ENCODE measurements around the gene CCDC60. TPM values are rescaled to one million over a fixed set of nuclear protein-coding genes. Genes with fewer than 3 reads are reported as not detected.

The CCDC60 gene
- total and polyA plus RNA-seq, 8 donors, result 4.1 TPM; not detected in 7

DNA sequence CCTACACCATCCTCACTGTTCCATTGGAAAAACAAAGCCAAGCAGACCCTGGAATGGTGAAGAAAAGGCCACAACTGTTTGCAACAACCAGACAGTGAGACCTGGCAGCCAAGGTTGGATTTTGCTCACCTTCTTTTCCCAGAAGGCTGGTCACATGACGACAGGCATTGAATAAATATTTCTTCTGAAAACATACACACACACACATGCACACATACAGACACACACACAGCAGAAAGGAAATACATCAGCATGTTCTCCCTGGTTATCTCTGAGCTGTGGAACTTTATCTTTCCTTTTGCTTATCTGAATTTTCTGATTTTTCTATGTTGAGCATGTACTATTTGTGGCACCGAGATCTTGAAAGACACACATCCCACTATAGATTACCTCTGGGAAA lies 38.0 kb upstream of the CCDC60 start:
- intact Hi-C loops (cut with DNase I; ENCODE audit: low total_unique reads), result no loop called here
- H3K27ac ChIP-seq, result no peak overlapping the region
- H3K36me3 ChIP-seq, result no peaks in the 10 kb centered on the region
- H3K4me1 ChIP-seq, result peaks cover 0 to 5% (median 0%) of the 10 kb centered on the region in 4 donors
- TF ChIP-seq, protein P1, sequence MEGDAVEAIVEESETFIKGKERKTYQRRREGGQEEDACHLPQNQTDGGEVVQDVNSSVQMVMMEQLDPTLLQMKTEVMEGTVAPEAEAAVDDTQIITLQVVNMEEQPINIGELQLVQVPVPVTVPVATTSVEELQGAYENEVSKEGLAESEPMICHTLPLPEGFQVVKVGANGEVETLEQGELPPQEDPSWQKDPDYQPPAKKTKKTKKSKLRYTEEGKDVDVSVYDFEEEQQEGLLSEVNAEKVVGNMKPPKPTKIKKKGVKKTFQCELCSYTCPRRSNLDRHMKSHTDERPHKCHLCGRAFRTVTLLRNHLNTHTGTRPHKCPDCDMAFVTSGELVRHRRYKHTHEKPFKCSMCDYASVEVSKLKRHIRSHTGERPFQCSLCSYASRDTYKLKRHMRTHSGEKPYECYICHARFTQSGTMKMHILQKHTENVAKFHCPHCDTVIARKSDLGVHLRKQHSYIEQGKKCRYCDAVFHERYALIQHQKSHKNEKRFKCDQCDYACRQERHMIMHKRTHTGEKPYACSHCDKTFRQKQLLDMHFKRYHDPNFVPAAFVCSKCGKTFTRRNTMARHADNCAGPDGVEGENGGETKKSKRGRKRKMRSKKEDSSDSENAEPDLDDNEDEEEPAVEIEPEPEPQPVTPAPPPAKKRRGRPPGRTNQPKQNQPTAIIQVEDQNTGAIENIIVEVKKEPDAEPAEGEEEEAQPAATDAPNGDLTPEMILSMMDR (IDR thresholded peaks at IDR 0.05), result no peak
- TF ChIP-seq POLR2AphosphoS5 (IDR thresholded peaks at IDR 0.05), result no peak
- no peak for TF ChIP-seq POLR2A (IDR thresholded peaks at IDR 0.05)
- TF ChIP-seq EP300 (IDR thresholded peaks at IDR 0.05), result no peak
- H3K9me3 ChIP-seq, result no peaks in the 10 kb centered on the region
- 17 to 38% (median 31%) methylated on average over 2 of the region's 2 CpGs for WGBS, 5 donors
- DNase-seq, result peak; percentile 25 to 76
- no peak overlapping the region for H3K4me3 ChIP-seq
- H3K27me3 ChIP-seq, result peaks cover 0 to 7% (median 0%) of the 10 kb centered on the region in 3 donors

DNA sequence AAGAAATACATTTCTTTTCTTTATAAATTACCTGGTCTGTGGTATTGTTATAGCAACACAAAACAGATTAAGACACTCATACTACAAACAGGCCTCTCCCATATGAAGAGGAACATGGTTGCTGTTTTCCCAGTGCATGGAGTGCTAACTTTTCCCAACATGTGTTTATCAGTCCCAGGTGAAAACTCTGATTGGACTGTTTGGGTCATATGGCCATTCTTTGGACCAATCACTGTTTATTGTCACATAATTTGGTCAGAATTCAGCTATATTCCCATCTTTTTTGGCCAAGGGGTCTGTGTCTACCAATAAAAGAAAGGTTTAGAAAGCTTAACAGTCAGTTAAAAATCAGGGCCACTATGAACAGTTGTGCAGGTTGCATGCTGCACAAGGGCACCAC lies 35.4 kb upstream of the CCDC60 start:
- H3K36me3 ChIP-seq, result no peaks in the 10 kb centered on the region
- peaks cover 0 to 16% (median 0%) of the 10 kb centered on the region in 4 donors for H3K4me1 ChIP-seq
- peaks cover 0 to 11% (median 0%) of the 10 kb centered on the region in 3 donors for H3K27me3 ChIP-seq
- no peak overlapping the region for H3K27ac ChIP-seq
- no peak for DNase-seq
- TF ChIP-seq EP300 (IDR thresholded peaks at IDR 0.05), result no peak
- no peak for TF ChIP-seq POLR2A (IDR thresholded peaks at IDR 0.05)
- TF ChIP-seq POLR2AphosphoS5 (IDR thresholded peaks at IDR 0.05), result no peak
- TF ChIP-seq, protein P1 (IDR thresholded peaks at IDR 0.05), result no peak
- no peak overlapping the region for H3K4me3 ChIP-seq
- intact Hi-C loops (cut with DNase I; ENCODE audit: low total_unique reads), result no loop called here
- no peaks in the 10 kb centered on the region for H3K9me3 ChIP-seq

DNA sequence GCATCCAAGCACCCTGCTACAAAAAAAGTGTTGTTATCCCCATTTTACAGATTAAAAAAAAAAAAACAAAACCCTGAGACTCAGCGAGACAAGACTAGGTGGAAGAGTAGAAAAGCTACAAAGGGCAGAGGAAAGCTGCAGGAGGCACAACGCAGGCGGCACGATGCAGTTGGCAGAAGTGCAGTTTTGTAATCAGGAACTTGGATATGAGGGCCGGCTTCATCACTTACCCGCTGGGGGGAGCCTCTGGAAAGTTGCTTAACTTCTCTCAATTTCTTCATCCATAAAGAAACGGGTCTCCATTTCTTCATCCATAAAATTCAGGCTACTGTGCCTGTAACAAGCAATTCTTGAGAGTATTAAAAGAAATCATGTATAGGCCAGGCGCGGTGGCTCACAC lies 33.1 kb upstream of the CCDC60 start:
- no peak for DNase-seq
- 70 to 82% (median 76%) methylated on average over 9 of the region's 9 CpGs for WGBS, 5 donors
- H3K4me1 ChIP-seq, result peaks cover 0 to 16% (median 0%) of the 10 kb centered on the region in 4 donors
- no peaks in the 10 kb centered on the region for H3K36me3 ChIP-seq
- no peak for TF ChIP-seq EP300 (IDR thresholded peaks at IDR 0.05)
- TF ChIP-seq POLR2A (IDR thresholded peaks at IDR 0.05), result no peak
- TF ChIP-seq, protein P1 (IDR thresholded peaks at IDR 0.05), result no peak
- no peak for TF ChIP-seq POLR2AphosphoS5 (IDR thresholded peaks at IDR 0.05)
- H3K27me3 ChIP-seq, result peaks cover 0 to 5% (median 0%) of the 10 kb centered on the region in 3 donors
- intact Hi-C loops (cut with DNase I; ENCODE audit: low total_unique reads), result no loop called here
- no peak overlapping the region for H3K27ac ChIP-seq
- no peak overlapping the region for H3K4me3 ChIP-seq
- H3K9me3 ChIP-seq, result no peaks in the 10 kb centered on the region

DNA sequence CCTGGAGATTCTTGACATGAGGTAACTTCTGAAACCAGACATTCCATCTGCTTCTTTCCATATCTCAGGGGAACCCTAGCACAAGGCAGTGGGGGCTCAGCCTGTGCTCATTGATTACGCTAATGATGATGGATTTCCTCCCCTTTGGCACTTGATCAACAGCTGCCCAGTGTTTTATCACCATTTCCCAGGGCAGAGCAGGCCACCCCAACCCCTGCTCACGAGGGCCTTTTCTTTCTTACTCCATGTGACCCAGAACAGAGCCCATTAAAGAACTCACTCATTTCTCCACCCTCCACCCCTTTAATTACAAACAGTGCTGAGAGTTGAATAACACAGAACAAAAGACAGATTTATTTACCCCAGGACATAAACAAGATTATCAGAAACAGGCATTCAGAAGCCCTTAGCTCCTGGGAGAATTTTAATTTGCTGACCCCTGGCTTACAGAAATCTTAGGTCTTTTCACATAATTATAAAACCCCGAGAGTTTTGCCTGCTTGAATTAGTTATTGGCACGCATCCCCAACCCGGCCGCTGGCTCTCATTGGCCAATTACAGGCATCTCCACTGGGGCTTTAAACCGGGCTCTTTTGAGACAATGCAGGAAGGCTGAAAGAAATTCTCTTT lies 32.0 kb upstream of the CCDC60 start:
- no peak overlapping the region for H3K4me3 ChIP-seq
- intact Hi-C loops (cut with DNase I; ENCODE audit: low total_unique reads), result no loop called here
- no peaks in the 10 kb centered on the region for H3K36me3 ChIP-seq
- H3K27ac ChIP-seq, result no peak overlapping the region
- H3K4me1 ChIP-seq, result peaks cover 0 to 10% (median 0%) of the 10 kb centered on the region in 4 donors
- H3K9me3 ChIP-seq, result no peaks in the 10 kb centered on the region
- 39 to 51% (median 47%) methylated on average over 7 of the region's 7 CpGs for WGBS, 5 donors
- TF ChIP-seq, protein P1 (IDR thresholded peaks at IDR 0.05), result no peak
- TF ChIP-seq POLR2A (IDR thresholded peaks at IDR 0.05), result no peak
- no peak for TF ChIP-seq EP300 (IDR thresholded peaks at IDR 0.05)
- TF ChIP-seq POLR2AphosphoS5 (IDR thresholded peaks at IDR 0.05), result no peak
- H3K27me3 ChIP-seq, result peaks cover 0 to 5% (median 0%) of the 10 kb centered on the region in 3 donors
- DNase-seq, result peak in 1 of 2 donors; percentile 67

Data from stomach (tissue), 9 donors.